Activated T-cell treated with anti-CD3 and anti-CD28 coated beads, Interleukin-2, amount 50 U/mL, for 48 hours (primary cell): ENCODE measurements around the gene SMIM17.
"Not testable (repeated sequence)": the region's sequence is repeated elsewhere in the genome, so short reads cannot be mapped to it uniquely, and the experiment has no call there.

Experiments used
- DNase-seq, 2 experiments: peaks; one replicate each; pipeline ENCODE4 v3.0.0-alpha.2; 2020

The SMIM17 gene

GRCh38 chr19:56661248-56661647 is 18.3 kb downstream of the SMIM17 start:
- DNase-seq, result no peak

GRCh38 chr19:56663931-56664500 is 21.1 kb downstream of the SMIM17 start:
- no peak for DNase-seq

GRCh38 chr19:56664511-56664910 is 21.6 kb downstream of the SMIM17 start:
- no peak for DNase-seq

- no peak for DNase-seq
Measured at GRCh38 chr19:56667311-56667870, 24.4 kb downstream of the SMIM17 start.

GRCh38 chr19:56668676-56669075 is 25.7 kb downstream of the SMIM17 start:
- no peak for DNase-seq

- DNase-seq, result no peak
Measured at GRCh38 chr19:56670401-56670960, 27.5 kb downstream of the SMIM17 start.

GRCh38 chr19:56670961-56671612 is 28.1 kb downstream of the SMIM17 start:
- no peak for DNase-seq

- peak; percentile 83 to 86 for DNase-seq
Measured at GRCh38 chr19:56671613-56671994, 28.6 kb downstream of the SMIM17 start, which contains the start of gene ZNF835. Gene ZNF835, minus strand, starts transcription at chr19:56671757. Its CDS starts 6,559 bp downstream, at chr19:56665198.

- not testable (repeated sequence) for DNase-seq
Measured at GRCh38 chr19:56672610-56673009, 29.7 kb downstream of the SMIM17 start.

GRCh38 chr19:56678205-56678604 is 35.2 kb downstream of the SMIM17 start:
- no peak for DNase-seq

GRCh38 chr19:56681702-56682101 is 38.7 kb downstream of the SMIM17 start:
- DNase-seq, result no peak

- DNase-seq, result no peak
Measured at GRCh38 chr19:56683116-56683515, 40.2 kb downstream of the SMIM17 start.

- DNase-seq, result no peak
Measured at GRCh38 chr19:56687031-56687430, 44.1 kb downstream of the SMIM17 start.

GRCh38 chr19:56689198-56689597 is 46.2 kb downstream of the SMIM17 start:
- no peak for DNase-seq

GRCh38 chr19:56690670-56691069 is 47.7 kb downstream of the SMIM17 start:
- no peak for DNase-seq

- DNase-seq, result no peak
Measured at GRCh38 chr19:56692206-56692895, 49.4 kb downstream of the SMIM17 start.

GRCh38 chr19:56699552-56699951 is 56.6 kb downstream of the SMIM17 start:
- DNase-seq, result no peak

- DNase-seq, result no peak
Measured at GRCh38 chr19:56701895-56702294, 58.9 kb downstream of the SMIM17 start.

- DNase-seq, result no peak
Measured at GRCh38 chr19:56705939-56706338, 63.0 kb downstream of the SMIM17 start.
